ENCODE data around the gene ABHD8.

ABHD8 gene

GRCh38 chr19:17248011-17248776, 55.0 kb downstream of the ABHD8 start:
- Mint-ChIP-seq H3K9me3 (no peaks in the 10 kb centered on the region), H3K27me3 (peaks cover 58% of the 10 kb centered on the region), H3K27ac (no peak overlapping the region), H3K4me3 (no peak overlapping the region), H3K4me1 (peaks cover 8% of the 10 kb centered on the region), H3K36me3 (no peaks in the 10 kb centered on the region)
- no peak for DNase-seq
- CTCF ChIA-PET: interaction anchor here (0.6 to 2.6 kb wide), 2 partner anchors 12 to 43 kb away, joined by 3 to 12 read pairs; no protein-coding TSS in a partner anchor

- H3K27me3 Mint-ChIP-seq: peaks cover 70% of the 10 kb centered on the region
- H3K9me3 Mint-ChIP-seq: no peaks in the 10 kb centered on the region
- peak overlapping the region; percentile 35 for H3K4me3 Mint-ChIP-seq
- H3K4me1 Mint-ChIP-seq: peaks cover 10% of the 10 kb centered on the region
- no peak overlapping the region for H3K27ac Mint-ChIP-seq
- CTCF ChIA-PET: no interaction called here
- no peak for DNase-seq
- H3K36me3 Mint-ChIP-seq: no peaks in the 10 kb centered on the region
Measured at GRCh38 chr19:17246681-17247425, 56.4 kb downstream of the ABHD8 start.

GRCh38 chr19:17245535-17245984, 57.7 kb downstream of the ABHD8 start, which contains the start of gene NR2F6:
NR2F6 (minus strand) TSS chr19:17245919; CDS start chr19:17245220, 699 bp downstream.
- no peak for DNase-seq
- Mint-ChIP-seq H3K36me3 (no peaks in the 10 kb centered on the region), H3K27ac (peak within 1 kb of the TSS; percentile 80), H3K4me1 (peaks cover 10% of the 10 kb centered on the region), H3K9me3 (no peaks in the 10 kb centered on the region), H3K27me3 (peaks cover 73% of the 10 kb centered on the region), H3K4me3 (peak within 1 kb of the TSS; percentile 84)
- CTCF ChIA-PET: interaction anchor here (1.0 kb wide), 1 partner anchor 10 kb away, joined by 5 read pairs; no protein-coding TSS in a partner anchor

- peak; percentile 35 for DNase-seq
- peaks cover 10% of the 10 kb centered on the region for H3K4me1 Mint-ChIP-seq
- no peak overlapping the region for H3K27ac Mint-ChIP-seq
- H3K36me3 Mint-ChIP-seq: no peaks in the 10 kb centered on the region
- H3K4me3 Mint-ChIP-seq: peak overlapping the region; percentile 50
- H3K9me3 Mint-ChIP-seq: no peaks in the 10 kb centered on the region
- H3K27me3 Mint-ChIP-seq: peaks cover 75% of the 10 kb centered on the region
- CTCF ChIA-PET: interaction anchor here (1.0 kb wide), 1 partner anchor 9 kb away, joined by 5 read pairs; no protein-coding TSS in a partner anchor
Measured at GRCh38 chr19:17244618-17245534, 58.3 kb downstream of the ABHD8 start.

GRCh38 chr19:17243830-17244617, 59.2 kb downstream of the ABHD8 start:
- H3K36me3 Mint-ChIP-seq: no peaks in the 10 kb centered on the region
- CTCF ChIA-PET: interaction anchor here (1.1 to 1.5 kb wide), 3 partner anchors 16 to 37 kb away, joined by 4 to 5 read pairs (median 4); no protein-coding TSS in a partner anchor
- peak overlapping the region; percentile 24 for H3K27ac Mint-ChIP-seq
- no peak for DNase-seq
- peak overlapping the region; percentile 50 for H3K4me3 Mint-ChIP-seq
- no peaks in the 10 kb centered on the region for H3K9me3 Mint-ChIP-seq
- H3K4me1 Mint-ChIP-seq: peaks cover 10% of the 10 kb centered on the region
- H3K27me3 Mint-ChIP-seq: peaks cover 67% of the 10 kb centered on the region

- Mint-ChIP-seq H3K27ac (no peak overlapping the region), H3K9me3 (no peaks in the 10 kb centered on the region), H3K27me3 (peaks cover 63% of the 10 kb centered on the region), H3K4me3 (no peak overlapping the region), H3K36me3 (no peaks in the 10 kb centered on the region), H3K4me1 (peaks cover 10% of the 10 kb centered on the region)
- CTCF ChIA-PET: interaction anchor here (1.1 to 1.5 kb wide), 3 partner anchors 17 to 38 kb away, joined by 4 to 5 read pairs (median 4); no protein-coding TSS in a partner anchor
- DNase-seq: no peak
Measured at GRCh38 chr19:17243211-17243829, 59.9 kb downstream of the ABHD8 start.

GRCh38 chr19:17242431-17243208, 60.6 kb downstream of the ABHD8 start:
- DNase-seq: no peak
- peak overlapping the region; percentile 18 for H3K4me3 Mint-ChIP-seq
- H3K27ac Mint-ChIP-seq: no peak overlapping the region
- H3K4me1 Mint-ChIP-seq: peaks cover 12% of the 10 kb centered on the region
- no peaks in the 10 kb centered on the region for H3K36me3 Mint-ChIP-seq
- CTCF ChIA-PET: interaction anchor here (1.1 to 1.5 kb wide), 3 partner anchors 17 to 38 kb away, joined by 4 to 5 read pairs (median 4); no protein-coding TSS in a partner anchor
- peaks cover 56% of the 10 kb centered on the region for H3K27me3 Mint-ChIP-seq
- no peaks in the 10 kb centered on the region for H3K9me3 Mint-ChIP-seq

All from activated naive CD4-positive, alpha-beta T cell treated with anti-CD3 and anti-CD28 coated beads, Interleukin-2, amount 10 ng/mL, durations not matched to agents 7 days and 5 days (primary cell).